Common myeloid progenitor, CD34-positive (primary cell): Measurements from ENCODE around the gene TRIML1.

Experiments used
- CTCF ChIA-PET: fragments of 350-600 bp; sonication (Branson Sonifier 250); formaldehyde crosslinking; loops from one replicate; lab custom pipeline; 2021; ENCODE audit warnings: antibody characterized with exemption; lab: Charles Lee
- POLR2A ChIA-PET: fragments of 350-600 bp; sonication (Branson Sonifier 250); formaldehyde crosslinking; loops from one replicate; lab custom pipeline; 2021; ENCODE audit warnings: antibody characterized with exemption; lab: Charles Lee
- DNase-seq, 3 donors: peaks; one replicate each; pipeline versions ENCODE4 v3.0.0 to v3.0.0-alpha.2; 2013
- H3K27ac ChIP-seq, 2 experiments: 1 replicate in 1 of 2; 2 replicates in 1 of 2; pipeline ENCODE4 v1.7.0; 2013; ENCODE audit warnings: inconsistent platforms in 2 of 2, low read length in 2 of 2, mild to moderate bottlenecking in 2 of 2, low read depth in 1 of 2, moderate library complexity in 1 of 2; ENCODE audit not compliant: severe bottlenecking in 2 of 2, insufficient read depth in 1 of 2, poor library complexity in 1 of 2
- H3K27me3 ChIP-seq, 5 experiments: replicated peaks in 2 of 5; 1 replicate in 3 of 5; 2 replicates in 2 of 5; pipeline versions ENCODE4 v1.6.1 to v1.7.0; 2013; ENCODE audit warnings: low read length in 4 of 5, mild to moderate bottlenecking in 2 of 5, moderate library complexity in 2 of 5, inconsistent platforms in 1 of 5; ENCODE audit not compliant: insufficient read depth in 5 of 5, control insufficient read depth in 4 of 5
- H3K36me3 ChIP-seq, 4 experiments: 1 replicate in 2 of 4; 2 replicates in 2 of 4; pipeline versions ENCODE4 v1.6.1 to v1.7.0; 2013; ENCODE audit warnings: low read length in 3 of 4, control low read depth in 1 of 4, mild to moderate bottlenecking in 1 of 4; ENCODE audit not compliant: control insufficient read depth in 4 of 4, insufficient read depth in 4 of 4
- H3K4me1 ChIP-seq, 4 experiments: 1 replicate in 3 of 4; 2 replicates in 1 of 4; pipeline versions ENCODE4 v1.6.1 to v1.7.1; 2013; ENCODE audit warnings: low read length in 3 of 4, mild to moderate bottlenecking in 3 of 4, control low read depth in 1 of 4, inconsistent platforms in 1 of 4, moderate library complexity in 1 of 4; ENCODE audit not compliant: control insufficient read depth in 4 of 4, insufficient read depth in 4 of 4; ENCODE audit errors: control extremely low read depth in 1 of 4
- H3K4me3 ChIP-seq, 7 experiments: 1 replicate in 4 of 7; 2 replicates in 3 of 7; pipeline versions ENCODE4 v1.5.1 to v1.7.0; 2013; ENCODE audit warnings: mild to moderate bottlenecking in 7 of 7, low read length in 6 of 7, moderate library complexity in 6 of 7, inconsistent platforms in 2 of 7, low read depth in 2 of 7, control low read depth in 1 of 7; ENCODE audit not compliant: insufficient read depth in 4 of 7, control insufficient read depth in 1 of 7; ENCODE audit errors: extremely low read depth in 1 of 7
- H3K9me3 ChIP-seq, 5 experiments: 1 replicate in 4 of 5; 2 replicates in 1 of 5; pipeline versions ENCODE4 v1.6.1 to v1.7.1; 2013; ENCODE audit warnings: low read length in 4 of 5, mild to moderate bottlenecking in 2 of 5, inconsistent platforms in 1 of 5, low read depth in 1 of 5, moderate library complexity in 1 of 5; ENCODE audit not compliant: control insufficient read depth in 4 of 5, insufficient read depth in 2 of 5; ENCODE audit errors: control extremely low read depth in 1 of 5
- WGBS: methylation state at CpG from one replicate; pipeline ENCODE4 v1.1.5; 2013; ENCODE audit not compliant: insufficient coverage; 5-methylcytosine and 5-hydroxymethylcytosine counted together

The TRIML1 gene

DNA sequence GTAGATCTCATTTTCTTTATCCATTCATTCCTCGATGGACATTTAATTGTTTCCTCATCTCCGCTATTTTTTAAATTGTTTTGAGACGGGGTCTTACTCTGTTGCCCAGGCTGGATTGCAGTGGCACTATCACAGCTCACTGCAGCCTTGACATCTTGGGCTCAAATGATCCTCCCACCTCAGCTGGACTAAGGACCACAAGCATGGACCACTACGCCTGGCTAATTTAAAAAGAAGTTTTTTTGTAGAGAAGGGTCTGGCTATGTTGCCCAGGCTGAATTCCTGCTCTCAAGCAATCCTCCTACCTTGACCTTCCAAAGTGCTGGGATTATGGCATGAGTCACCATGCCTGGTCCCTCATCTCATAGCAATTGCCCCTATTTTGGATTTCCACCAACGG is 7.0 kb upstream of the TRIML1 start:
- CTCF ChIA-PET, result no interaction called here
- POLR2A ChIA-PET, result no interaction called here

DNA sequence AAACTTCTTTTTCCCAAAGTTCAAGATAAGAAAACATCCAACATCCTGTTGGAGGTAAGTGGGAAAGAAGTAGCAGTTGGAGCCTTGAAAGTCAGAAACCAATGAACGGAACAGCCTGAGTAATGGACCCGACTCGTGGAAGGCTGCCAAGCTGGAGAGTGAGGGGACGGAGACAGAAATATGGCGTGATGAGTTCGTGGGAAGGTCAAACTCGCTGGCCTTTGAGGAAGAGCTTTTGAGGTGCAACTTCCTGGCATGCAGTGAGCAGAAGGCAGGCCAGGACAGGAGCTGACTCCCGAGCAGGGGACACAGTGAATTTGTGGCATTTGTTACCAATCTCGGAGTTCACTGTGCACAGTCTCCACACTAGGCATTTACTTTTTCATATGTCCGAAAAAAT is 1.0 kb upstream of the TRIML1 start:
- Histone ChIP-seq H3K4me1 (no peaks in the 10 kb centered on the region), H3K27ac (no peak overlapping the region), H3K36me3 (no peaks in the 10 kb centered on the region), H3K4me3 (no peak overlapping the region), H3K9me3 (no peaks in the 10 kb centered on the region), H3K27me3 (no peaks in the 10 kb centered on the region)
- DNase-seq, result no peak
- POLR2A ChIA-PET, result no interaction called here
- WGBS, result 69% methylated on average over 9 of the region's 10 CpGs
- CTCF ChIA-PET, result interaction anchor here (1.3 kb wide), 1 partner anchor 10 kb away, joined by 3 read pairs; no protein-coding TSS in a partner anchor

More for the DNA sequence above, 7.0 kb upstream of the TRIML1 start:
- 96% methylated on average over 3 of the region's 5 CpGs for WGBS
- no peak for DNase-seq
- Histone ChIP-seq H3K27ac (no peak overlapping the region), H3K36me3 (no peaks in the 10 kb centered on the region), H3K4me1 (no peaks in the 10 kb centered on the region), H3K9me3 (no peaks in the 10 kb centered on the region), H3K4me3 (no peak overlapping the region), H3K27me3 (no peaks in the 10 kb centered on the region)

DNA sequence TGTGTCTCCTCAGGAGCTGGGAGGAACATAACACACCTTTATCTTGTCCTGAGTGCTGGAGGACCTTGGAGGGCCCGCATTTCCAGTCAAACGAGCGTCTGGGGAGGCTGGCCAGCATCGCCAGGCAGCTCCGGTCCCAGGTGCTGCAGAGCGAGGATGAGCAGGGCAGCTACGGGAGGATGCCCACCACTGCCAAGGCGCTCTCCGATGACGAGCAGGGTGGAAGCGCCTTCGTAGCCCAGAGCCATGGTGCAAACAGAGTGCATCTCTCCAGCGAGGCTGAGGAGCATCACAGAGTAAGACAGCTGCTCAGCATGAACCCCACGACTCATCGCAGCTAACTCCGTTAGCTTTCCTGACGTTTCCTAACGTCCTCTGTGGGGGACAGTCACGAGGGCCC is 430 bp downstream of the TRIML1 start:
- no peak for DNase-seq
- Histone ChIP-seq H3K36me3 (no peaks in the 10 kb centered on the region), H3K27ac (no peak overlapping the region), H3K9me3 (no peaks in the 10 kb centered on the region), H3K27me3 (no peaks in the 10 kb centered on the region), H3K4me1 (no peaks in the 10 kb centered on the region), H3K4me3 (no peak overlapping the region)
- WGBS, result 92% methylated on average over 19 of the region's 19 CpGs
- ChIA-PET POLR2A (no interaction called here), CTCF (interaction anchor here (1.3 kb wide), 1 partner anchor 9 kb away, joined by 3 read pairs; no protein-coding TSS in a partner anchor)

DNA sequence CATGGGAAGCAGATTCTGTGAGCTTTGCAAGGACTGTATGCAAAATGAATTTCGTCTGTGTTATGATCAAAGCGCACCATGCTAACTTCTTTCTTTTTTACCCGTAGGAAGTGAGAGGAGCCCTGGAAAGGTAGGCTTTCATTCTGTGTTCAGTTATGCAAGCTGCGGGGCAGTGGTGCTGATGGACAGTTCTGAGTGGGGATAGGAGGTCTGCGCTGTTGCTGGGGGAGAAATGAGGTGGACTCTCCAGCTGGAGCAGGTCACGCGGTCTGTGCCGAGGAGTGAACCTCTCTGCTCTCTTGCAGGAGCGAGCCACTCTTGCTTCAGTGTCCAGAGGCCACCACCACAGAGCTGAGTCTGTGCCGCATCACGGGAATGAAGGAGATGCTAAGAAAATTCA is 4.5 kb downstream of the TRIML1 start:
- ChIA-PET POLR2A (no interaction called here), CTCF (no interaction called here)
- no peak for DNase-seq

DNA sequence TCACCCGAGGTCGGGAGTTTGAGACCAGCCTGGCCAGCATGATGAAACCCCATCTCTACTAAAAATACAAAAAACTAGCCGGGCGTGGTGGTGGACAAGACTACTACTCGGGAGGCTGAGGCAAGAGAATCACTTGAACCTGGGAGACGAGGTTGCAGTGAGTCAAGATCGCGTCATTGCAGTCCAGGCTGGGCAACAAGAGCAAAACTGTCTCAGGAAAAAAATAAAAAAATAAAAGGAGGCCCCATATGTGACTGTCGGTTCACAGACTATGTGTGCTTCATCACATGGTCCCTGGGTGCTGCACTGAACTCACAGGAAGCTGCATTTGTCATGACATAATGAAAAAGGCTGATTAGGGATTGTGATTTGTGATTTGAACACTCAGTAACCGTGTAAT is 6.4 kb downstream of the TRIML1 start:
- Histone ChIP-seq H3K4me1 (no peaks in the 10 kb centered on the region), H3K27ac (no peak overlapping the region), H3K9me3 (peaks cover 0 to 3% (median 0%) of the 10 kb centered on the region in 5 experiments), H3K27me3 (no peaks in the 10 kb centered on the region), H3K36me3 (no peaks in the 10 kb centered on the region), H3K4me3 (no peak overlapping the region)
- POLR2A ChIA-PET, result no interaction called here
- WGBS, result 86% methylated on average over 7 of the region's 10 CpGs
- CTCF ChIA-PET, result no interaction called here
- DNase-seq, result no peak

More for the DNA sequence above, 4.5 kb downstream of the TRIML1 start:
- Histone ChIP-seq H3K4me1 (no peaks in the 10 kb centered on the region), H3K9me3 (no peaks in the 10 kb centered on the region), H3K27me3 (no peaks in the 10 kb centered on the region), H3K27ac (no peak overlapping the region), H3K36me3 (no peaks in the 10 kb centered on the region), H3K4me3 (no peak overlapping the region)
- WGBS, result 96% methylated on average over 7 of the region's 11 CpGs

DNA sequence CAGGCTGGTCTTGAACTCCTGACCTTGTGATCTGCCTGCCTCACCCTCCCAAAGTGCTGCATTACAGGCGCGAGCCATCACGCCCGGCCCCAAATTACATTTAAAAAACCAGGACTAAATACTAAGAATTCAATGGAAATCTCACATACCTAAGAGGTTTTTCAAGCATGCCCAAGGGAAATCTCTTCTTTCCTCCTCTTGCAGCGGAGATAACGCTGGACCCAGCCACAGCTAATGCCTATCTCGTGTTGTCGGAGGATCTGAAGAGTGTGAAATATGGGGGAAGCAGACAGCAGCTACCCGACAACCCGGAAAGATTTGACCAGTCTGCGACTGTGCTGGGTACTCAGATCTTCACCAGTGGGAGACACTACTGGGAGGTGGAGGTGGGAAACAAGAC is 7.4 kb downstream of the TRIML1 start:
- H3K27me3 ChIP-seq, result no peaks in the 10 kb centered on the region
- H3K27ac ChIP-seq, result no peak overlapping the region
- POLR2A ChIA-PET, result no interaction called here
- no peaks in the 10 kb centered on the region for H3K4me1 ChIP-seq
- no peaks in the 10 kb centered on the region for H3K36me3 ChIP-seq
- no peak overlapping the region for H3K4me3 ChIP-seq
- WGBS, result 100% methylated on average over 9 of the region's 11 CpGs
- peaks cover 0 to 3% (median 0%) of the 10 kb centered on the region in 5 experiments for H3K9me3 ChIP-seq
- CTCF ChIA-PET, result no interaction called here
- DNase-seq, result no peak

DNA sequence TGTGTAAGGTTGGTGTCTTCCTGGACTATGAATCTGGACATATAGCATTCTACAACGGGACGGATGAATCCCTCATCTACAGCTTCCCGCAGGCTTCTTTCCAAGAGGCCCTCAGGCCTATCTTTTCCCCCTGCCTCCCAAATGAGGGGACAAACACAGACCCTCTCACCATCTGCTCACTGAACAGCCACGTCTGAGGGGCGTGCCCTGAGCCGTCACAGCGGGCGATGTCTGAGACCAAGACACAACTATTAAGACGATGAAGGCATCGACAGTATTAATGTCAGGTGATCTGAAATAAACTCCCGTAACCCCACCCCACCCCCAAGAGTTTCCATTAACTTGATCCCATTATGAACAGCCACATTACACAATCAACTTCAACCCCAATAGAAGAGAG is 7.9 kb downstream of the TRIML1 start:
- DNase-seq, result no peak
- CTCF ChIA-PET, result no interaction called here
- POLR2A ChIA-PET, result no interaction called here
- WGBS, result 100% methylated on average over 3 of the region's 11 CpGs
- Histone ChIP-seq H3K4me1 (no peaks in the 10 kb centered on the region), H3K4me3 (no peak overlapping the region), H3K27ac (no peak overlapping the region), H3K36me3 (no peaks in the 10 kb centered on the region), H3K27me3 (no peaks in the 10 kb centered on the region), H3K9me3 (peaks cover 0 to 3% (median 0%) of the 10 kb centered on the region in 5 experiments)
